Ishikawa (cell line): ENCODE measurements around the gene L2HGDH.

Experiments used
- CEBPB ChIP-seq: IDR thresholded peaks from 2 replicates; pipeline ENCODE4 v1.6.1; 2012
- CREB1 ChIP-seq: IDR thresholded peaks from 2 replicates; pipeline ENCODE4 v1.6.1; 2012; ENCODE audit warnings: low read depth
- EGR1 ChIP-seq: IDR thresholded peaks from 2 replicates; pipeline ENCODE4 v1.6.1; 2012
- EP300 ChIP-seq: IDR thresholded peaks from 2 replicates; pipeline ENCODE4 v1.6.1; 2012; ENCODE audit warnings: borderline replicate concordance
- NFIC ChIP-seq: IDR thresholded peaks from 2 replicates; pipeline ENCODE4 v1.6.1; 2012
- RAD21 ChIP-seq: IDR thresholded peaks from 2 replicates; pipeline ENCODE4 v1.6.1; 2012; ENCODE audit warnings: low read depth
- REST ChIP-seq: IDR thresholded peaks from 2 replicates; pipeline ENCODE4 v1.6.1; 2012; ENCODE audit warnings: low read depth, mild to moderate bottlenecking
- TCF12 ChIP-seq: IDR thresholded peaks from 2 replicates; pipeline ENCODE4 v1.6.1; 2012; ENCODE audit warnings: low read depth
- ZBTB7A ChIP-seq: IDR thresholded peaks from 2 replicates; pipeline ENCODE4 v1.6.1; 2012; ENCODE audit warnings: low read depth
- TF ChIP-seq, protein P1 (sequence below): IDR thresholded peaks from 2 replicates; pipeline ENCODE4 v1.6.1; 2012
- TF ChIP-seq, protein P2 (sequence below): IDR thresholded peaks from 2 replicates; pipeline ENCODE4 v1.6.1; 2012

- no peak for TF ChIP-seq REST
- TF ChIP-seq CEBPB, result no peak
- no peak for TF ChIP-seq NFIC
- TF ChIP-seq, protein P1, sequence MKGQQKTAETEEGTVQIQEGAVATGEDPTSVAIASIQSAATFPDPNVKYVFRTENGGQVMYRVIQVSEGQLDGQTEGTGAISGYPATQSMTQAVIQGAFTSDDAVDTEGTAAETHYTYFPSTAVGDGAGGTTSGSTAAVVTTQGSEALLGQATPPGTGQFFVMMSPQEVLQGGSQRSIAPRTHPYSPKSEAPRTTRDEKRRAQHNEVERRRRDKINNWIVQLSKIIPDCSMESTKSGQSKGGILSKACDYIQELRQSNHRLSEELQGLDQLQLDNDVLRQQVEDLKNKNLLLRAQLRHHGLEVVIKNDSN, result no peak
- no peak for TF ChIP-seq RAD21
- no peak for TF ChIP-seq CREB1
- TF ChIP-seq, protein P2, sequence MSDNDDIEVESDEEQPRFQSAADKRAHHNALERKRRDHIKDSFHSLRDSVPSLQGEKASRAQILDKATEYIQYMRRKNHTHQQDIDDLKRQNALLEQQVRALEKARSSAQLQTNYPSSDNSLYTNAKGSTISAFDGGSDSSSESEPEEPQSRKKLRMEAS, result no peak
- no peak for TF ChIP-seq ZBTB7A
- no peak for TF ChIP-seq EP300
- no peak for TF ChIP-seq EGR1
- no peak for TF ChIP-seq TCF12
Observed at GRCh38 chr14:50308363-50308915, 3.6 kb downstream of the L2HGDH start.
